ENCODE data around the gene CLASP1.
"Not testable (repeated sequence)": the region's sequence is repeated elsewhere in the genome, so short reads cannot be mapped to it uniquely, and the experiment has no call there.

GRCh38 chr2:121313701-121314100 is 335.6 kb downstream of the CLASP1 start:
- TF ChIP-seq EZH2phosphoT487 (IDR thresholded peaks at IDR 0.05; ENCODE audit: borderline replicate concordance, low read depth, low read length); CTCF (conservative IDR thresholded peaks at IDR 0.05; ENCODE audit: low read length): not testable (repeated sequence)
